ENCODE results near the gene CACFD1.
"Not testable (repeated sequence)": the region's sequence is repeated elsewhere in the genome, so short reads cannot be mapped to it uniquely, and the experiment has no call there.

Gene CACFD1

DNA sequence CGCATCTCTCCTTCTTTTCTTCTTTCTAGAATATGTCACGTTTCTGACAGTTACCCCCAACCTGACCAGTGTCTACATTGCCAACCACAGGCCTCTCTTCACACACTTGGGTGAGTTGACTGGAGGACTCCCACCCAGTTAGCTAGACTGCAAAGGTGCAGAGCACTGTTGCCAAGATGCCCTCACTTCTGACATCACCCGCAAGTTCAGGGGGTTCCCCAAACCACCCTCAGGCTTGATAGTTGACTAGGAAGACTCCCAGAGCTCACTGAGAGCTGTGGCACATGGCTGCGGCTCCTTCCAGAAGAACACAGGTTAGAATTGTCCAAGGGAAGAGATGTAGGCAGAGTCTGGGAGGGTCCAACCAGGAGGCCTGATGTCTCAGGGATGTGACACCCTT lies 20.4 kb upstream of the CACFD1 start:
- in situ Hi-C loops (cut with MboI; ENCODE audit: low sequenced_read_pairs) = no loop called here

- in situ Hi-C loops (cut with MboI; ENCODE audit: low sequenced_read_pairs) = no loop called here
Observed at GRCh38 chr9:133440874-133441273, 18.9 kb upstream of the CACFD1 start.

GRCh38 chr9:133441571-133441970 lies 18.2 kb upstream of the CACFD1 start:
- in situ Hi-C loops (cut with MboI; ENCODE audit: low sequenced_read_pairs) = no loop called here

- in situ Hi-C loops (cut with MboI; ENCODE audit: low sequenced_read_pairs) = no loop called here
Observed at GRCh38 chr9:133443248-133443647, 16.5 kb upstream of the CACFD1 start.

DNA sequence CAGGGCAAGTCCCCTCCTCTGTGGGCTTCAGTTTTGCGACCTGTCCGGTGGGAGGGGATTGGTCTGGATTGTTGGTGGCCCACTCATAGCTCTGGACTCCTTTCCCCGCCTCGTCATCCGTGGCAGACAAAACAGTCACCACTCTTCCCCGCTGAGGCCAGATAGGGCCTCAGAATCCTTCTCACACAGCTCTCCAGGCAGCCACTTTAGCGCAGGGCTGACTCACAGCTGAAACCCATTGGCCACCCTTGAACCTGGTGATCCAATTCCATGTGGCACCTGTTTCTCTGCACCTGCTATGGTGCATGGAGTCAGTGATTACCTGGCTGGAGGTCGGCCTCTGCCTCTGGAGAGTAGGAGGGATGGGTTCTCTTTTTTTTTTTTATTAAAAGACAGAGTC lies 15.8 kb upstream of the CACFD1 start:
- in situ Hi-C loops (cut with MboI; ENCODE audit: low sequenced_read_pairs) = no loop called here

DNA sequence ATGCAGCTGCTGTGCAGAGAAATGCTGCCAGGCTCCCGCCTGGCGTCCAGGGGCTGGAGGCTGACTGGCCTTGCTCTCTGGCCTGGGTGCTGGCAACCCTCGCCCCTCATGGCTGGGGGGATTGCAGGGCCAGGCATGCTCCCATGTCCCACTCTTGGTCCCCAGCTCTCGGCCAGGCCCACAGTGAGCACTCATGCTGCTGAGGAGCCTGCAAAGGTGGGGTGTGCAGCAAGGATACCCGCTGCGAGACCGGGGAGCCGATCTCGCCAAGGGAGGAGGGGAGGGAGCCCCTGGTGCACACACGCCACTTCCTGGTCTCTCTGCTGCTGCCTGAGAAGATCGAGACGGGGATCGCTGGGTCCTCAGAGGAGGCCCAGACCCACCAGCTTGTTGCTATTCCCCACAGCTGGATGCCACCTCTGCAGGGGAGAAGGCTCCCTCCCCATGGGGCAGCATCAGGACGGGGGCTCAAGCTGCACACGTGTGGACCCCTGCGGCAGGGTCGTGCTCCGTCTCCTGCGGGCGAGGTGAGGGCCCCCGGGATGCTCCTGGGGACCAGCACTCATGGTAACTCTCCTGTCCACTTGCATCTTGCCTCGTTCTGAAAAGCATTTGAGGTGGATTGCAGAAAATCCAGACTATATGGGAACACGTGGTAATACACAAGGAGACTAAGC lies 14.3 kb upstream of the CACFD1 start:
- in situ Hi-C loops (cut with MboI; ENCODE audit: low sequenced_read_pairs) = no loop called here

DNA sequence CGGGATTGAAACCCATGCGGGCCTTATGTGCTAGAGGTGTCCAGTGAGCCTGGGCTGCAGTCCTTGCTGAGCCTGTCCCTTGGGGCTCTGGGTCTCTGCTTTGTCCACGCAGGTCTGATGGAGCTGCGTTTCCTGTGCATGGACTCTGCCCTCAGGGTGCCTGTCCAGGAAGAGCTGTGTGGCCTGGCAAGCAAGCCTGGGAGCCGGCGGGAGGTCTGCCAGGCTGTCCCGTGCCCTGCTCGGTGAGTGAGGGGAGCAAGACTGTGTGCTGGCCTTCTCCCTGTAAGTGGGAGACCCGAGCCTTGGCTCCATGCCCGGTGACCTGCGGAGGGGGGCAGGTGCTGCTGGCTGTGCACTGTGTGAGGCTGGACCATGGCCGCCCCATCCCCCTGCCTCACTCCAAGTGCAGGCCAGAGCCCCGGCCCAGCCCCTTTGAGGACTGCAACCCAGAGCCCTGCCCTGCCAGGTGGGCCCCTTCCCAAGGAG lies 11.2 kb upstream of the CACFD1 start:
- in situ Hi-C loops (cut with MboI; ENCODE audit: low sequenced_read_pairs) = no loop called here

GRCh38 chr9:133449760-133450159 lies 10.0 kb upstream of the CACFD1 start:
- in situ Hi-C loops (cut with MboI; ENCODE audit: low sequenced_read_pairs) = no loop called here

GRCh38 chr9:133451865-133452264 lies 7.9 kb upstream of the CACFD1 start:
- in situ Hi-C loops (cut with MboI; ENCODE audit: low sequenced_read_pairs) = not testable (repeated sequence)

DNA sequence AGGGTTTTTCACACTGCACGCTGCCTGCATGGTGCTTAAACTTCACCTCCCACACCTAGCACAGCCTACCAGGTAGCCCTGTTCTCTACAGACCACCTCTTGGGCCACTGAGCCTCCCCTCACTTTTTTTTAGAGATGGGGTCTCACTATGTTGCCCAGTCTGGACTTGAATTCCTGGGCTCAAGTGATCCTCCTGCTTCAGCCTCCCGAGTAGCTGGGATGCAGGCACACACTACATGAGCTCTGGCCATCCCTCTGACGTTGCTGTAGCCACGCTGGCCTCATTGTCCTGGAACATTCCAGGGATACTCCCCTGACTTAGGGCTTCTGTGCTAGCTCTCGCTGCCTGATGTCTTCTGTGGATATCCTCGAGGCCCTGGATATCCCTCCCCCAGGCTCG lies 7.2 kb upstream of the CACFD1 start:
- in situ Hi-C loops (cut with MboI; ENCODE audit: low sequenced_read_pairs) = no loop called here

DNA sequence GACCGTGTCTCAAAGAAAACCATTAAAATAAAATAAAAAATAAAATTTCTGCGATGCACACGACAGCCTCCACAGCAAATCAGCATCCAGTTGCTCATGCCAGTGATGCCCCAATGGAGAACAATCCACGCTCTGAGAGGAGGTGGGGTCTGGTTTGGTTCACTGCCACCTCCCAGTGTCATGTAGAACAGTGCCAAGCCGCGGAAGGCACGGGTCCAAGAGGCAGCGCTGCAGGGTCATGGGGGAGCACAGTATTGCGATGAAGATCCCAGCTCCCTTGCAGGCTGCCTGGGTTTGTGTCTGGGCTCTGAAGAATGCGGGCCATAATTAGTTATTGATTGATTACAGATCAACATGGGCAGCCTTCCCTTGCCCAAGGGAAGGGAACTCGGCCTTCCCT lies 6.1 kb upstream of the CACFD1 start:
- in situ Hi-C loops (cut with MboI; ENCODE audit: low sequenced_read_pairs) = no loop called here

DNA sequence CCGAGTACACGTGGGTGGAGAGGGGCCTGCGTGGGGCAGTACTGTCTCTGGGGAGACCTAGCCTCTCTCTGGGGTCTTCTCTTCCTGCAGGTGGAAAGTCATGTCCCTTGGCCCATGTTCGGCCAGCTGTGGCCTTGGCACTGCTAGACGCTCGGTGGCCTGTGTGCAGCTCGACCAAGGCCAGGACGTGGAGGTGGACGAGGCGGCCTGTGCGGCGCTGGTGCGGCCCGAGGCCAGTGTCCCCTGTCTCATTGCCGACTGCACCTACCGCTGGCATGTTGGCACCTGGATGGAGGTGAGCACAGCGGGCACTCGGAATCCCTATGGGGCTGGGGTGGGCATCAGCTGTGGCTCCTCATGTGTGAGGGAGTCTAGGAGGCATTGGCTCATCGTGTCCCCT lies 5.5 kb upstream of the CACFD1 start:
- in situ Hi-C loops (cut with MboI; ENCODE audit: low sequenced_read_pairs) = no loop called here

DNA sequence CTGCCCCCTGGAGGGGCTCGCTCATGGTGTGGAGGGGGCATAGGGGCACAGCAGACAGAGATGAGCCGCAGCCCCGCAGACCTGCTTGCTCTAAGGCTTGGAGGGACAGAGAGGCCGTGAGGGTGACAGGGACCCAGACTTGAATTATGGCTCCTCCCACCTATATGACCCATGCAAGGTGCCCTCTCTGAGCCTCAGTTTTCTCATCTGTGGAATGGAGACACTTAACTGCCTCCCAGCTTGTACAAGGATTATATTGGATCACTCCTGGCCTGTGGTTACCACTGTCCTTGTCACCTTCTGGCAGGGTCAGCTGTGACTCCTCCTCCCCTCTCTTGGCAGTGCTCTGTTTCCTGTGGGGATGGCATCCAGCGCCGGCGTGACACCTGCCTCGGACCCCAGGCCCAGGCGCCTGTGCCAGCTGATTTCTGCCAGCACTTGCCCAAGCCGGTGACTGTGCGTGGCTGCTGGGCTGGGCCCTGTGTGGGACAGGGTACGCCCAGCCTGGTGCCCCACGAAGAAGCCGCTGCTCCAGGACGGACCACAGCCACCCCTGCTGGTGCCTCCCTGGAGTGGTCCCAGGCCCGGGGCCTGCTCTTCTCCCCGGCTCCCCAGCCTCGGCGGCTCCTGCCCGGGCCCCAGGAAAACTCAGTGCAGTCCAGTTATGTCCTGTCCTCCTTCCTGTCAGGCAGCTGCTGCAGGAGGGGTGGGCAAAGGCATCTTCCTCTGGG lies 4.7 kb upstream of the CACFD1 start:
- in situ Hi-C loops (cut with MboI; ENCODE audit: low sequenced_read_pairs) = no loop called here

GRCh38 chr9:133455936-133456335 lies 3.8 kb upstream of the CACFD1 start:
- in situ Hi-C loops (cut with MboI; ENCODE audit: low sequenced_read_pairs) = no loop called here

DNA sequence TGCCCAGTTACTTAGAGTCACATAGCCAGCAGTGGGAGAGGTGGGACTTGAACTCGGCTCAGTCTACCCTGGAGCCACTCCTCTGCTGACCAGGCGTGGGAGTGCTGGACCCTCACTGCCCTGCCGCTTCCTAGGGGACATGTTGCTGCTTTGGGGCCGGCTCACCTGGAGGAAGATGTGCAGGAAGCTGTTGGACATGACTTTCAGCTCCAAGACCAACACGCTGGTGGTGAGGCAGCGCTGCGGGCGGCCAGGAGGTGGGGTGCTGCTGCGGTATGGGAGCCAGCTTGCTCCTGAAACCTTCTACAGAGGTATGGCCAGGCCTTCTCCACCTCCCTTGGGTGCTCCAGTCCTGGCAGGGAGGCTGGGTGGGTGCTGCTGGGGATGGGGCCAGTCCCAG lies 3.4 kb upstream of the CACFD1 start:
- in situ Hi-C loops (cut with MboI; ENCODE audit: low sequenced_read_pairs) = no loop called here

GRCh38 chr9:133457233-133457632 lies 2.5 kb upstream of the CACFD1 start:
- in situ Hi-C loops (cut with MboI; ENCODE audit: low sequenced_read_pairs) = no loop called here

GRCh38 chr9:133457748-133458147 lies 2.0 kb upstream of the CACFD1 start:
- in situ Hi-C loops (cut with MboI; ENCODE audit: low sequenced_read_pairs) = no loop called here

DNA sequence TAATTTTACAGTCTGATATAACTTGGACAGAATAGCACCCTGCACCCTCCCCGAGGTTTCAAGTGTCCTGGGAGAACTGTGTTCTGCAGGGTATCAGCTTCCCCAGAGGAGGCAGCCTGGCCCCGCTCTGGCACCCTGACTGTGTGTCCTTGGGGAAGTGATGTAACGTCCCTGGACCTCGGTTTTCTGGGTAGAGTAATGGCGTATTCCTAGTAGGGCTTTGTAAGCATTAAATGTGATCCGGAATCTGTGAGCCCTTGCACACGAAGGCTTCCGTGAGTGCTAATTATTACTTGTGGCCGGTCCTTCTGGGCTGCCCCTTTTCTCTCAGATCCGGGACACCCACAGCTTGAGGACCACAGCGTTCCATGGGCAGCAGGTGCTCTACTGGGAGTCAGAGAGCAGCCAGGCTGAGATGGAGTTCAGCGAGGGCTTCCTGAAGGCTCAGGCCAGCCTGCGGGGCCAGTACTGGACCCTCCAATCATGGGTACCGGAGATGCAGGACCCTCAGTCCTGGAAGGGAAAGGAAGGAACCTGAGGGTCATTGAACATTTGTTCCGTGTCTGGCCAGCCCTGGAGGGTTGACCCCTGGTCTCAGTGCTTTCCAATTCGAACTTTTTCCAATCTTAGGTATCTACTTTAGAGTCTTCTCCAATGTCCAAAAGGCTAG lies 1.0 kb upstream of the CACFD1 start:
- in situ Hi-C loops (cut with MboI; ENCODE audit: low sequenced_read_pairs) = no loop called here

GRCh38 chr9:133460405-133461175 lies 812 bp downstream of the CACFD1 start:
- in situ Hi-C loops (cut with MboI; ENCODE audit: low sequenced_read_pairs) = no loop called here

DNA sequence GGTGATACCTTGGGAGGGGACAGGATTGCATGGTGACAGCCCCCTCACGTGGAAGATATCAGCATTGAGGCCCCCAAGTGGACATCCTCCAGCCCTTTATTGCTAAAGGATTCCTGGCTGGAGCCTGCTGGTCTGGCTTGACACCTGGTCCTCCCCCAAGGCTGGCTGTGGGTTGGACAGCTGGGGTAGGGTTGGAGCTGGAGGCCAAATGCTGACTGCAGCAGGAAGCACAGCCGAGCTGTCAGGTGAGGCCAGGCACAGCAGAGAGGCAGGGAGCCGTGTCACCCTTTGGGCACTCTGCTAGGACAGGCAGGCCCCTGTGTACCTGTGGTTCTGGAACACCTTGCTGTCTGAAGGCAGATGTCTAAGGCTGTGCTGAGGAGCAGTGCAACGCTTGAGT lies 2.2 kb downstream of the CACFD1 start:
- in situ Hi-C loops (cut with MboI; ENCODE audit: low sequenced_read_pairs) = no loop called here

- in situ Hi-C loops (cut with MboI; ENCODE audit: low sequenced_read_pairs) = no loop called here
Observed at GRCh38 chr9:133463234-133463863, 3.6 kb downstream of the CACFD1 start.
